ENCODE data around the gene CHTF8.

The CHTF8 gene

GRCh38 chr16:69094501-69094900, 37.9 kb downstream of the CHTF8 start:
- no peak overlapping the region for H3K4me3 ChIP-seq (ENCODE audit: low read depth, low read length)
- no peak for DNase-seq (ENCODE audit: low read depth)

GRCh38 chr16:69093974-69094373, 38.4 kb downstream of the CHTF8 start:
- DNase-seq (ENCODE audit: low read depth): no peak
- no peak overlapping the region for H3K4me3 ChIP-seq (ENCODE audit: low read depth, low read length)

- H3K4me3 ChIP-seq (ENCODE audit: low read depth, low read length): no peak overlapping the region
- no peak for DNase-seq (ENCODE audit: low read depth)
These were observed 43.1 kb downstream of the CHTF8 start for GRCh38 chr16:69089091-69089910.

GRCh38 chr16:69088684-69089083, 43.7 kb downstream of the CHTF8 start:
- no peak for DNase-seq (ENCODE audit: low read depth)
- no peak overlapping the region for H3K4me3 ChIP-seq (ENCODE audit: low read depth, low read length)

- no peak for DNase-seq (ENCODE audit: low read depth)
- no peak overlapping the region for H3K4me3 ChIP-seq (ENCODE audit: low read depth, low read length)
These were observed 45.2 kb downstream of the CHTF8 start for GRCh38 chr16:69087161-69087581.

- no peak for DNase-seq (ENCODE audit: low read depth)
- H3K4me3 ChIP-seq (ENCODE audit: low read depth, low read length): no peak overlapping the region
These were observed 47.2 kb downstream of the CHTF8 start for GRCh38 chr16:69085032-69085695.

- H3K4me3 ChIP-seq (ENCODE audit: low read depth, low read length): no peak overlapping the region
- DNase-seq (ENCODE audit: low read depth): no peak
These were observed 48.1 kb downstream of the CHTF8 start for GRCh38 chr16:69084289-69084688.

GRCh38 chr16:69083306-69083941, 49.0 kb downstream of the CHTF8 start:
- H3K4me3 ChIP-seq (ENCODE audit: low read depth, low read length): no peak overlapping the region

GRCh38 chr16:69079697-69080096, 52.7 kb downstream of the CHTF8 start:
- no peak overlapping the region for H3K4me3 ChIP-seq (ENCODE audit: low read depth, low read length)
- DNase-seq (ENCODE audit: low read depth): no peak

More at GRCh38 chr16:69083306-69083941, 49.0 kb downstream of the CHTF8 start:
- DNase-seq (ENCODE audit: low read depth): no peak

- no peak overlapping the region for H3K4me3 ChIP-seq (ENCODE audit: low read depth, low read length)
- DNase-seq (ENCODE audit: low read depth): no peak
These were observed 54.3 kb downstream of the CHTF8 start for GRCh38 chr16:69078073-69078472.

GRCh38 chr16:69077251-69077650, 55.1 kb downstream of the CHTF8 start:
- no peak for DNase-seq (ENCODE audit: low read depth)
- no peak overlapping the region for H3K4me3 ChIP-seq (ENCODE audit: low read depth, low read length)

- peak; percentile 63 for DNase-seq (ENCODE audit: low read depth)
- H3K4me3 ChIP-seq (ENCODE audit: low read depth, low read length): no peak overlapping the region
These were observed 59.1 kb downstream of the CHTF8 start for GRCh38 chr16:69073181-69073702.

- no peak overlapping the region for H3K4me3 ChIP-seq (ENCODE audit: low read depth, low read length)
- no peak for DNase-seq (ENCODE audit: low read depth)
These were observed 59.8 kb downstream of the CHTF8 start for GRCh38 chr16:69072640-69072974.

GRCh38 chr16:69071036-69071435, 61.4 kb downstream of the CHTF8 start:
- DNase-seq (ENCODE audit: low read depth): no peak
- no peak overlapping the region for H3K4me3 ChIP-seq (ENCODE audit: low read depth, low read length)

GRCh38 chr16:69069504-69069903, 62.9 kb downstream of the CHTF8 start:
- no peak overlapping the region for H3K4me3 ChIP-seq (ENCODE audit: low read depth, low read length)
- DNase-seq (ENCODE audit: low read depth): no peak
